ENCODE results near the gene PAEP.

GRCh38 chr9:135615666-135616618, 54.4 kb downstream of the PAEP start:
- TF ChIP-seq CTCF (IDR thresholded peaks at IDR 0.05; ENCODE audit: insufficient read depth, low read length) (no peak), POLR2AphosphoS5 (IDR thresholded peaks at IDR 0.05; ENCODE audit: low read depth) (no peak), GABPA (IDR thresholded peaks at IDR 0.05; ENCODE audit: low read depth) (no peak)

Data from HL-60 (cell line).